GM12801 (cell line): ENCODE measurements around the gene SPACA4.

Experiments used
- TF ChIP-seq, protein P1 (sequence below): IDR thresholded peaks from one replicate; pipeline ENCODE4 v1.5.1; 2011; ENCODE audit warnings: control low read depth; ENCODE audit not compliant: insufficient read length; ENCODE audit errors: extremely low read depth

The SPACA4 gene

DNA sequence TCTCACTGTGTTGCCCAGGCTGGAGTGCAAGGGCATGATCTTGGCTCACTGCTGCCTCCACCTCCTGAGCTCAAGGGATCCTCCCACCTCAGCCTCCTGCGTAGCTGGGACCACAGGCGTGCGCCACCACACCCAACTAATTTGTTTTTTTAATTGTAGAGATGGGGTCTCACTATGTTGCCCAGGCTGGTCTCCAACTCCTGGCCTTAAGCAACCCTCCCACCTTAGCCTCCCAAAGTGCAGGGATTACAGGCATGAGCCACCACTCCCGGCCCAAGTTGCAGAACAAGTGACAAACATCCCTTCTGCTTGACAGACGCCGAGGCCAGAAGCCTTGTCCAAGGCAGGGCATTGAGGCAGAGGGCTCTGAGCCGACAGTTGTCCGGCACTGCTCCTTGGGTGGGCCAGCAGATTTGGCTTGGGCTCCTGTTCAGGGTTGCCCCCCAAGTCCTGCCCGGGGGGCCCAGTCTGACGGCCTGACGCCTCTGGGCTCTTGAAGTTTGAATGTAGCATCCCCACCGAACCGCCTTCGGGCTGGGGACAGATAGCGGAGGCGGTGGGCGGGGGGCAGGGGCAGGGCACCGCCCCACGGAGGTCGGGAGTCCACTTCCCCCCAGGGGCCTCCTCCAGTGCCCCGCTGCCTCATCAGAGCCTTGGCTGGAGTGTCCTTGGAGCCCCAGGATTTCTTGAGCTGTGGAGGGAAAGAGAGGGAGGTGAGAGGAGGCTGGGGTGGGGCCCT lies 5.7 kb upstream of the SPACA4 start:
- TF ChIP-seq, protein P1, sequence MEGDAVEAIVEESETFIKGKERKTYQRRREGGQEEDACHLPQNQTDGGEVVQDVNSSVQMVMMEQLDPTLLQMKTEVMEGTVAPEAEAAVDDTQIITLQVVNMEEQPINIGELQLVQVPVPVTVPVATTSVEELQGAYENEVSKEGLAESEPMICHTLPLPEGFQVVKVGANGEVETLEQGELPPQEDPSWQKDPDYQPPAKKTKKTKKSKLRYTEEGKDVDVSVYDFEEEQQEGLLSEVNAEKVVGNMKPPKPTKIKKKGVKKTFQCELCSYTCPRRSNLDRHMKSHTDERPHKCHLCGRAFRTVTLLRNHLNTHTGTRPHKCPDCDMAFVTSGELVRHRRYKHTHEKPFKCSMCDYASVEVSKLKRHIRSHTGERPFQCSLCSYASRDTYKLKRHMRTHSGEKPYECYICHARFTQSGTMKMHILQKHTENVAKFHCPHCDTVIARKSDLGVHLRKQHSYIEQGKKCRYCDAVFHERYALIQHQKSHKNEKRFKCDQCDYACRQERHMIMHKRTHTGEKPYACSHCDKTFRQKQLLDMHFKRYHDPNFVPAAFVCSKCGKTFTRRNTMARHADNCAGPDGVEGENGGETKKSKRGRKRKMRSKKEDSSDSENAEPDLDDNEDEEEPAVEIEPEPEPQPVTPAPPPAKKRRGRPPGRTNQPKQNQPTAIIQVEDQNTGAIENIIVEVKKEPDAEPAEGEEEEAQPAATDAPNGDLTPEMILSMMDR = no peak

DNA sequence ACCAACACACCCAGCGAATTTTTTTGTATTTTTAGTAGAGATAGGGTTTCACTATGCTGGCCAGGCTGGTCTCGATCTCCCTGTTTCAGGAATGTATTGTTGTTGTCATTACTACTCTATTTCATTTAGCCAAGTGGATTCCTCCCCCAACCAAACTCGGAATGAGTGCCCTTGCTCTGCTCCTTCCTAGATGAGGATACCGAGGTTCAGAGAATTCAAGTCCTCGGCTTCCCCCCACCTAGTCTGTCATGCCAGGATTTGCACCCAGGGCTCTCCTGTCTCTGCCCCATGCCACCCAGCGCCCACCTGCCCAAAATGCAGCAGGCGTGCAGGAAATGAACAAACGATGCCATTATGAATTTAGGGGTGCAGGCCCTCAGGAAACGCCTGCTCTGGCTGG lies 3.5 kb upstream of the SPACA4 start:
- TF ChIP-seq, protein P1 = no peak

DNA sequence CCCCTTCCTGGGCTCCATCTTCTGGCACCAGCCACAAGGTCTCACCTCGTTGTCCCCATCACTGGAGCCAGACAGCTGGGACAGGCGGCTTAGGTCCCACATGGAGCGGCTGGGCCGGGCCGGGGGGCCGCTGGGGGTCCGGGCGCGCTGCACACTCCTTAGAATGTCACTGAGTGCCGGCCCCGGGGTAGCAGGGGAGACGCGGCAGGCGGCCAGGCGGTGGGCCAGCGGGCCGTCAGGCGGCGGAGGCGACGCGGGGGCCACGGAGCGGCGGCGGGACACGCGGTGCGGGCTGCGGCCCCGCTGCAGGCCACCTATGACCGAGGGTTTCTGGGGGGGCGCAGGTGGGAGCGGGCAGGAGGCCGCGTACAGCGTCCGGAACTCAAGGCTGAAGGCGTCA lies 3.1 kb upstream of the SPACA4 start:
- TF ChIP-seq, protein P1 = no peak

DNA sequence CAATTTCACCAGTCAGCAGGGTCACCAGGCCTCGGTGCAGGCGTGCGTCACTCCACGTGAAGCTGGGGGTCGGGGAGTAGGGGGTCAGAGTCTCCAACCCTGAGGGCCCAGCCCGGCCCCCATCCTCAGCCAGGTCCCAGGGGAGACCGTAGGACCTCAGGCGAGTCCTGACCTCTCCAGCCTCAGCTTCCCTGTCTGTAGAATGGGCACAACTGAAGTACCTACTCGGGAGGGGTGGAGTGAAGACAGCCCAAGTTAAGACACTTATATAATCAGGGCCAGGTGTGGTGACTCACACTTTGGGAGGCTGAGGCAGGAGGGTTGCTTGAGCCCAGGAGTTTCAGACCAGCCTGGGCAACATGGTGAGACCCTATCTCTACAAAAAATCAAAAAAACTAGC lies 2.7 kb upstream of the SPACA4 start:
- TF ChIP-seq, protein P1 = no peak

DNA sequence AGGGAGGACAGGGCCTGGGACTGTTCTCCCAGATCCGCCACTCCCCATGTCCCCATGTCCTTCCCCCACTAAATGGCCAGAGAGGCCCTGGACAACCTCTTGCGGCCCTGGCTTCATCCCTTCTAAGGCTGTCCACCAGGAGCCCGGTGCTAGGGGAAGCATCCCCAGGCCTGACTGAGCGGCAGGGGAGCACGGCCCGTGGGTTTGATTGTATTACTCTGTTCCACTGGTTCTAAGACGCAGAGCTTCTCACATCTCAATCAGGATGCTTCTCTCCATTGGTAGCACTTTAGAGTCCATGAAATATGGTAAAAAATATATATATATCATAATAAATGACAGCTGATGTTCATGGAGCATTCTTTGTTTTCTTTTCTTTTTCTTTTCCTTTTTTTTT lies 815 bp downstream of the SPACA4 start:
- TF ChIP-seq, protein P1 = no peak

DNA sequence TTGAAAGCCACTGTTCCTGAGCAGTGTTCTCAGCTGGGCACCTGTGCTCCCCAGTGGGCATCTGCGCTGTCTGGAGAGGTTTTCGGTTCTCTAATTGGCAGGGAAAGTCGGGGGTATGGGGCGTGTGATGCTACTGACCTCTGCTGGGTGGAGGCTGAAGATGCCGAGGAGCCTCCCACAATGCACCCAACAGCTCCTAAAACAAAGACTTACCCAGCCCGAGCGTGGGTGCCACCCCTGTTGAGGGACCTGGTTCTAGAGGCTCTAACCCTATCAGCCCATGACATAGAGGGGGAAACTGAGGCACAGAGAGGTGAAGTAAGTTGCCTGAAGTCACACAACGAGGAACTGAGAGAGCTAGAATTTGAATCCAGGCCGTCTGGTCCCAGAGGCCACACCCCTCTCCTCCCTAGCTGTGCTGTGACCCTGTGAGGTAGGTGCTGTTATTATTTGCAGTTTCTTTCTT lies 2.3 kb downstream of the SPACA4 start:
- TF ChIP-seq, protein P1 = peak; percentile 43

DNA sequence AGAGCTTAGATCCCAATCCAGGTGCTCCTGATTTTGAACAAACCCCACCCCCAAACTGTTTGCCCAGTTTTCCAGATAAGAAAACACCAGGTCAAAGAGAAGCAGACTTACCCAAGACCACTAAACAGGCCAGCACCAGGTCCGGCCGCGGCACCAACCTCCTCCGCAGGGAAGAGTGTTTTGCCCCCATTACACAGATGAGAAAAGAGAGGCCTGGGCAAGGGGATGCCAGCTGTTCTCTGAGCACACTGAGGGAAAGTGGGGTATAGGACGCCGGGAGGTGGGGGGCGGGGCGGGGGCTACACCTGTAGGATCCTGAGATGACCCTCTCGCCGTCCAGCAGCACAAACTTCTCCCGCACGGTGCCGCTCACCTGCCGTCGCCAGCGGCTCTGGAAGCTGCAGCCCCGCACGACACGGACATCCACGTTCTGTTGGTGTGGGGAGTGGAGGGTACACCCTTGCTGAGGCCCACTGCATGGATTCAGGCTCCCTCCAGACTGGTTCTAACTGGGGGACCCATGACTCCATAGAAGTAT lies 3.1 kb downstream of the SPACA4 start:
- TF ChIP-seq, protein P1 = no peak
